B cell (primary cell): Measurements from ENCODE around the gene SFTPD. TPM values are rescaled to one million over a fixed set of nuclear protein-coding genes. Genes with fewer than 3 reads are reported as not detected.

Source experiments
- ATAC-seq: fragments of 200-7000 bp; cut with Tn5 transposase; one replicate; pipeline ENCODE4 v1.10.0; 2021; ENCODE audit warnings: low read depth, mild to moderate bottlenecking, moderate number of reproducible peaks, moderate library complexity
- CTCF ChIA-PET: fragments of 350-600 bp; sonication (Branson Sonifier 250); formaldehyde crosslinking; loops from one replicate; lab custom pipeline; 2021; ENCODE audit warnings: antibody characterized with exemption, inconsistent platforms; lab: Charles Lee
- POLR2A ChIA-PET: fragments of 350-600 bp; sonication (Branson Sonifier 250); formaldehyde crosslinking; loops from one replicate; lab custom pipeline; 2021; ENCODE audit warnings: antibody characterized with exemption; lab: Charles Lee
- DNase-seq: peaks from one replicate; pipeline ENCODE4 v3.0.0; 2013
- H2AFZ ChIP-seq: 2 replicates; pipeline ENCODE4 v1.6.1; 2012; ENCODE audit warnings: mild to moderate bottlenecking, low read depth, low read length; ENCODE audit not compliant: insufficient read depth, poor library complexity, severe bottlenecking
- H3K27ac ChIP-seq, 2 donors: 1 replicate in 1 of 2; 2 replicates in 1 of 2; pipeline ENCODE4 v1.5.1; 2012 to 2013; ENCODE audit warnings: low read length in 2 of 2, mild to moderate bottlenecking in 2 of 2, moderate library complexity in 1 of 2
- H3K27me3 ChIP-seq, 4 experiments: fragments of 200-600 bp in 1 of 4; sonication (generic) in 1 of 4; replicated peaks in 1 of 4; 1 replicate in 2 of 4; 2 replicates in 2 of 4; pipeline versions ENCODE4 v1.6.1 to v1.7.0; 2013 to 2016; ENCODE audit warnings: low read length in 3 of 4, mild to moderate bottlenecking in 2 of 4, mixed read lengths in 1 of 4, moderate library complexity in 1 of 4; ENCODE audit not compliant: insufficient read depth in 4 of 4, control insufficient read depth in 3 of 4; ENCODE audit errors: control extremely low read depth in 1 of 4
- H3K36me3 ChIP-seq, 2 experiments: replicated peaks in 1 of 2; 1 replicate in 1 of 2; 2 replicates in 1 of 2; pipeline versions ENCODE4 v1.6.1 to v1.7.1; 2013; ENCODE audit warnings: low read length in 1 of 2; ENCODE audit not compliant: insufficient read depth in 2 of 2, control insufficient read depth in 1 of 2; ENCODE audit errors: control extremely low read depth in 1 of 2, extremely low read depth in 1 of 2
- H3K4me1 ChIP-seq, 2 donors: fragments of 200-600 bp in 1 of 2; sonication (generic) in 1 of 2; 1 replicate in 1 of 2; 2 replicates in 1 of 2; pipeline versions ENCODE4 v1.5.1 to v1.6.1; 2013 to 2017; ENCODE audit warnings: low read length in 2 of 2; ENCODE audit not compliant: control insufficient read depth in 2 of 2, insufficient read depth in 2 of 2
- H3K4me2 ChIP-seq: replicated peaks from 2 replicates; pipeline ENCODE3; 2012; ENCODE audit warnings: mild to moderate bottlenecking, low read depth, low read length; ENCODE audit not compliant: poor library complexity, severe bottlenecking
- H3K4me3 ChIP-seq, 5 experiments: fragments of 200-600 bp in 1 of 5; sonication (generic) in 1 of 5; 1 replicate in 3 of 5; 2 replicates in 2 of 5; pipeline versions ENCODE4 v1.5.1 to v1.7.0; 2011 to 2016; ENCODE audit warnings: low read length in 4 of 5, mild to moderate bottlenecking in 4 of 5, low read depth in 2 of 5, control low read depth in 1 of 5, moderate library complexity in 1 of 5; ENCODE audit not compliant: insufficient read depth in 1 of 5; ENCODE audit errors: control extremely low read depth in 1 of 5, extremely low read depth in 1 of 5
- H3K79me2 ChIP-seq: fragments of 200-600 bp; sonication (generic); one replicate; pipeline ENCODE4 v1.6.0; 2016; ENCODE audit warnings: low read length; ENCODE audit not compliant: control insufficient read depth, insufficient read depth
- H3K9ac ChIP-seq: fragments of 200-600 bp; sonication (generic); 2 replicates; pipeline ENCODE4 v1.6.1; 2017; ENCODE audit warnings: mild to moderate bottlenecking, low read length, moderate library complexity
- H3K9me3 ChIP-seq, 3 donors: one replicate each; pipeline versions ENCODE4 v1.6.1 to v1.7.1; 2013; ENCODE audit warnings: low read length in 2 of 3; ENCODE audit not compliant: control insufficient read depth in 2 of 3, insufficient read depth in 1 of 3; ENCODE audit errors: control extremely low read depth in 1 of 3
- H4K20me1 ChIP-seq: 2 replicates; pipeline ENCODE4 v1.6.0; 2012; ENCODE audit warnings: mild to moderate bottlenecking, low read length; ENCODE audit not compliant: insufficient read depth, control insufficient read depth, poor library complexity, severe bottlenecking
- H3K27ac Mint-ChIP-seq: one replicate; pipeline ENCODE4 v1.8.0; 2021; ENCODE audit warnings: mixed read lengths
- H3K27me3 Mint-ChIP-seq: one replicate; pipeline ENCODE4 v1.8.0; 2021; ENCODE audit warnings: mixed read lengths
- H3K4me1 Mint-ChIP-seq: one replicate; pipeline ENCODE4 v1.8.0; 2021; ENCODE audit warnings: mixed read lengths
- H3K4me3 Mint-ChIP-seq: one replicate; pipeline ENCODE4 v1.8.0; 2021; ENCODE audit warnings: mixed read lengths
- H3K9me3 Mint-ChIP-seq: one replicate; pipeline ENCODE4 v1.8.0; 2022; ENCODE audit warnings: mixed read lengths; ENCODE audit not compliant: insufficient read depth
- CTCF ChIP-seq: fragments of 200-600 bp; IDR thresholded peaks from one replicate; pipeline ENCODE4 v1.8.0; 2022; ENCODE audit warnings: antibody characterized with exemption, mild to moderate bottlenecking
- EZH2 ChIP-seq: IDR thresholded peaks from 2 replicates; pipeline ENCODE4 v1.6.1; 2012; ENCODE audit warnings: borderline replicate concordance, low read depth, mild to moderate bottlenecking, moderate library complexity, low read length; ENCODE audit not compliant: insufficient read depth, poor library complexity, severe bottlenecking
- WGBS: methylation state at CpG from one replicate; pipeline ENCODE4 v1.1.5; 2013; ENCODE audit warnings: missing lambda C conversion rate; ENCODE audit not compliant: insufficient coverage; 5-methylcytosine and 5-hydroxymethylcytosine counted together
- intact Hi-C: fragments of 100-400 bp; cut with micrococcal nuclease; formaldehyde crosslinking; loops from one replicate; pipeline ENCODE4 v1.10.0; 2022
- polyA plus RNA-seq: library from polyadenylated mRNA; depleted of rRNA; stranded (reverse); fragments of >200 nt; gene quantifications from 2 replicates; pipeline ENCODE4 v1.2.3, GENCODE V29; 2012
- total RNA-seq, 2 donors: library from RNA; stranded (reverse); fragments of 120-200 nt in 1 of 2; gene quantifications; 1 replicate in 1 of 2; 2 replicates in 1 of 2; pipeline versions ENCODE4 v1.2.3 to v1.2.4, GENCODE V29; 2013 to 2022

The SFTPD gene
- total and polyA plus RNA-seq, 2 donors (not counting 1 experiment from before 2014, with no cell fraction given), result 0.24 to 0.59 TPM

GRCh38 chr10:79910836-79911235 is 38.1 kb downstream of the SFTPD start:
- H3K79me2 ChIP-seq, result no peaks in the 10 kb centered on the region
- H3K4me1 Mint-ChIP-seq, result peaks cover 3% of the 10 kb centered on the region
- H3K27ac Mint-ChIP-seq, result no peak overlapping the region
- no peaks in the 10 kb centered on the region for H4K20me1 ChIP-seq
- H3K4me2 ChIP-seq, result no peak overlapping the region
- DNase-seq (no peak), ATAC-seq (no peak)
- no peak overlapping the region for H2AFZ ChIP-seq
- ChIA-PET CTCF (interaction anchor here (0.8 to 3.2 kb wide), 3 partner anchors 83 to 136 kb away, joined by 4 to 18 read pairs (median 6); no protein-coding TSS in a partner anchor), POLR2A (no interaction called here)
- H3K4me3 Mint-ChIP-seq, result no peak overlapping the region
- intact Hi-C loops, result no loop called here
- no peaks in the 10 kb centered on the region for H3K4me1 ChIP-seq
- peaks cover 37% of the 10 kb centered on the region for H3K27me3 Mint-ChIP-seq
- no peak for TF ChIP-seq EZH2
- no peak for TF ChIP-seq CTCF
- no peak overlapping the region for H3K9ac ChIP-seq
- peaks cover 0 to 13% (median 0%) of the 10 kb centered on the region in 4 experiments for H3K27me3 ChIP-seq
- H3K9me3 ChIP-seq, result no peaks in the 10 kb centered on the region
- no CpG with 5 or more reads among the region's 2 CpGs for WGBS
- no peak overlapping the region for H3K27ac ChIP-seq
- no peaks in the 10 kb centered on the region for H3K9me3 Mint-ChIP-seq
- H3K4me3 ChIP-seq, result no peak overlapping the region
- H3K36me3 ChIP-seq, result no peaks in the 10 kb centered on the region

GRCh38 chr10:79910344-79910743 is 38.6 kb downstream of the SFTPD start:
- Histone ChIP-seq H3K4me3 (no peak overlapping the region), H3K79me2 (no peaks in the 10 kb centered on the region), H3K27me3 (peaks cover 0 to 16% (median 3%) of the 10 kb centered on the region in 4 experiments), H3K36me3 (no peaks in the 10 kb centered on the region), H2AFZ (no peak overlapping the region), H3K9ac (no peak overlapping the region), H4K20me1 (no peaks in the 10 kb centered on the region), H3K4me2 (no peak overlapping the region), H3K4me1 (peaks cover under 1 to 1% of the 10 kb centered on the region in 2 donors), H3K9me3 (no peaks in the 10 kb centered on the region), H3K27ac (no peak overlapping the region)
- ChIA-PET CTCF (interaction anchor here (0.8 to 3.2 kb wide), 3 partner anchors 83 to 137 kb away, joined by 4 to 18 read pairs (median 6); no protein-coding TSS in a partner anchor), POLR2A (no interaction called here)
- Mint-ChIP-seq H3K4me3 (no peak overlapping the region), H3K27me3 (peaks cover 41% of the 10 kb centered on the region), H3K4me1 (peaks cover 4% of the 10 kb centered on the region), H3K27ac (no peak overlapping the region), H3K9me3 (no peaks in the 10 kb centered on the region)
- intact Hi-C loops, result no loop called here
- TF ChIP-seq EZH2 (no peak), CTCF (no peak)
- WGBS, result no CpG with 5 or more reads among the region's 3 CpGs
- no peak for ATAC-seq
- no peak for DNase-seq
